ENCODE results near the gene PPM1M.
A peak's percentile ranks its signal among the peaks of the same experiment; 100 is the strongest.

Gene PPM1M

GRCh38 chr3:52231502-52232278, 13.9 kb upstream of the PPM1M start:
- DNase-seq = peak; percentile 76

GRCh38 chr3:52232279-52233107, 13.1 kb upstream of the PPM1M start:
- DNase-seq = no peak

- no peak for DNase-seq
These were observed 12.4 kb upstream of the PPM1M start for GRCh38 chr3:52233108-52233591.

- no peak for DNase-seq
These were observed 11.6 kb upstream of the PPM1M start for GRCh38 chr3:52233968-52234367.

DNA sequence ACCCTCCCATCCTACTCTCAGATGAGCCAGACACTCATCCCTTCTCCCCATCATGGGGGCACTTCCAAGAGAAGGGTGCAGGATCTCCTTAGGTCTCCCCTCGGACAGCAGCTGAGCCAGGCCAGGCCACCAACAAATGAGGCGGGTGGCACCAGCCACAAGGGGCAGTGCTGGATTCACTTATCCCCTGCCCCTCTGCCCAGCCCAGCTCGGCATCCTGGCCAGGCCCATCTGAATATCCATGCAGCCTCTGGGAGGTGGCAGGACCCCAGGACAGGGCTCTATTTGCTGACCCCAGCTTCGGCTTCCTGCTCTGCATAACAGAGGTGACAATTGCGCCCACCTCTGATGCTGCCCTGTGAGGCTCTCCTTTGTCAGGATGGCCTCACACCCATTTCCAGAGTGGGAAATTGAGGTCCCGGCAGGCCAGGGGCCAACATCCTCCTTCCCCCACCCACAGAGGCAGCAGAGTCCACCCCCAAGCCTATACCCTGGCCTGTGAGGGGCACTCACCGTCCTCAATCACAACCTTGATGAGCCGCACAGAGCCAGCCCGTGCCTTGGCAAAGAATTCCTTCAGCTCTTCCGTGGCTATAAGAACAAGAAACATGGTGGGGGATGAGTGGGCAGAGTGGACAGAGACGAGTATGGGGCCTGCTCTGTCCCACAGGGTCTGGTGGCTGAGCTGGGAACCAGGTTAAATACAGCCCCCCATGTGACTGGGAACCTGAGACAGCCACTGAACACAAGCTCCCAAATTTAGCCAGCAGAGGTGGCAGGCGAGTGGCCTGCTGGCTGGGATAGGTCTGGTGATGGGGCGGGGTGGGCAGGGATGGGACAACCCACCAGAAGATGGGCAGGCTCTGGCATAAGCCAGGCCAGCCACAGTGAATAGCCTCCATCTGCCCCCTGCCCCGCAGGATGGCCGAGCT, 10.8 kb upstream of the PPM1M start:
- DNase-seq = no peak

DNA sequence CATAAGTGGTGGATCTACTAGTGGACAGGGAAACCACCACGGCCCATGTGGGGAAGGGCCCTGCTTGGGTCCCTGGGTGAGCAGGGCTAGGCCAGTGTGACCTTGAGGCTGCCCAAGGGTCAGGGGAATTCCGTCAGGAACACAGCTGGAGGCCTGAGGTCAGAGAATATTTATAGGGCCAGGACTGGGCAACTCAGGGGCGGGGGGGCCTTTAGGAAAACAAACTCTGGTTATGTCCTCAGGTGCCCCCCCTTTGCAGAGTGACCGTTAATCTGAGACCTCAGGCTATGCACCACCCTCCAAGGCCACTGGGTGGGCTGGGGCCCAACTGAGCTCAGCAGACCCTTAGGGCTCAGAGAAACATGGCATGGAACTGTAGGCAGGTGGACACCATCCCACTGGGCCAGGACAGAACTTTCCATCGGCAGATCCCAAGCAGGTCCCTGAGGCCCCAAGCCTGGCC, 9.1 kb upstream of the PPM1M start:
- no peak for DNase-seq

GRCh38 chr3:52237006-52237656, 8.4 kb upstream of the PPM1M start:
- DNase-seq = no peak

- peak; percentile 99 for DNase-seq
These were observed 7.8 kb upstream of the PPM1M start for GRCh38 chr3:52237657-52238172.

- no peak for DNase-seq
These were observed 7.3 kb upstream of the PPM1M start for GRCh38 chr3:52238193-52238760.

DNA sequence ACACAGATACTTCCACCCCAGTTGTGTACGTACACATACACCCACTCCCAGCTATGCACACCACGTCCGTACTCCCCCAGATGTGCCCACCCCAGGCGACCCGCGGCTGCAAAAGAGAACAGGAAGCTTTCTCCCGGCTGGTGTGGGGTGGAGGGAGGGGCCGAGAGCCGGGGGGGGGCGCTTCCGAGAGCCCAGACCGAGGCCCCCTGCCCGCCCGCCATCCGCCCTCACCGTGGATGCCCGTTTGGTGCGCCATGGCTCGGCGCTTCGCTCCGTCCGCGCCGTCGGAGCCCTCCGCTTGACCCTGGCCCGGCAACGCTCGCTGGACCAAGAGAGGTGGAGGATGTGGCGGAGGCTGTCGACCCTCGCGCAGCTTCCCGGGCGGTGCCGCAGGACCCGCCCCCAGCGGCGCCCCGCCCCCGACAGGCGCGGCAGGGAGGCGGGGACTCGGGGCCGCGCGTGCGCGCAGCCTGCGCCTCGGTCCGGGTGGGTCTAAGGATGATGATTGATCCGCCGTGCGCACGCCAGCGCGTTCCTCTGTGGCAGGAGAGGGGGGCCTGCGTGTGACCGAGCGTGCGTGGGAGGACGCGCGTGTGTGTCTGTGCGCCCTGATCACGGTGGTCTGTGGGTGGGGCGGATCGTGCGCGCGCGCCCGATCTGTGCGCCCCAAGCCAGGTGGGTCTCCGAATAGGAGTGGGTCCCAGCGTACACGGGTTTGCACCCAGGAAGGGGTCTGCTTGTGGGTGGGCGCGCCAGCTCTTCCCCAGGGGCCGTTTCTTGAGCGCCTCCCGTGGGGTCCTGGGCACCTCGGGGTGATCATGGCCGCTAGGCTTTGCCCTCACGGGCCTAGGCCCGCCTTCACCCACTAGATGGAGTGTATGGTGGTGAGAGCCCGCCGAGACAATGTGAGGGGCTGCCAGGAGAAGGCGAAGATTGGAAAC, 6.5 kb upstream of the PPM1M start, which contains the start of gene TWF2:
Gene TWF2 (minus strand): TSS at position 398 of the 941 bp plus-strand sequence. CDS start 142 bp downstream, at position 256.
- peak; percentile 99 for DNase-seq

DNA sequence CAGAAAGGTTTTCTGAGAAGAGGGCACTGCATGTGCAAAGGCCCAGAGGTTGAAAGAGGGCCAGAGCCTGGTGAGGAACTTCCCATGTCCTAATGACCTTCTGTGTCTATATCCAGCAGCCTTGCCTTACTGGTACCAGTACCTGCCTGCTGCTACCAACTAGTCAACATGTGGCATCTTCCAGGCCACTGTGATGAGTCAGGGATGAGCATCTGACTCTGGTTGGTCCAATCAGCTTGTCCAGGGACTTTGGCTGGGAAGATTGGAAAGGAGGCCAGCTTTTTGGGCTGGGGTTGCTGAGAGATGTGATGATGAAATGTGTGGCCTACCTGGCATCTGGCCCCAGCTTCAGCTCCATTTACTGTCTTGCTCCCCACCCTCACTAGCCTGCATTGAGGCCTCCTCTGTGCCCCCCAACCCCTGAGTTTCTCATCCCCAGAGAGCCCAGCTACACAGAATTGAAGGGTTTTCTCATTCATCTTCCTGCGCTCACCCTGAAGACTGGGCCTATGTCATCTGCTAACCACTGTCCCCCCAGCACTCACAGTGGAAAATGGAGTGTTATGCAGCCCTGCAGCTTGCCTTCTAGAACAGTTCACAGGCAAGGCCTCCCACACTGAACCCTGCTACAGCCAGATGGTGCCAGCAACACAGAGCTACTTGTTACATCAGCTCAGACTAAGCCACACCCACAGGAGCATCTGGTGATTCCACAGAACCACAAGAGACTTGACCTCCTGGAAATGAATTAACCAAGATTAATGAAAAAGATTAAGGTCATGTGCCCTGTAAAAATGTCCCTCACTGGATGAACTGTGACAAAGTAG, 5.3 kb upstream of the PPM1M start:
- DNase-seq = peak; percentile 43

- DNase-seq = no peak
These were observed 4.6 kb upstream of the PPM1M start for GRCh38 chr3:52240886-52241370.

DNA sequence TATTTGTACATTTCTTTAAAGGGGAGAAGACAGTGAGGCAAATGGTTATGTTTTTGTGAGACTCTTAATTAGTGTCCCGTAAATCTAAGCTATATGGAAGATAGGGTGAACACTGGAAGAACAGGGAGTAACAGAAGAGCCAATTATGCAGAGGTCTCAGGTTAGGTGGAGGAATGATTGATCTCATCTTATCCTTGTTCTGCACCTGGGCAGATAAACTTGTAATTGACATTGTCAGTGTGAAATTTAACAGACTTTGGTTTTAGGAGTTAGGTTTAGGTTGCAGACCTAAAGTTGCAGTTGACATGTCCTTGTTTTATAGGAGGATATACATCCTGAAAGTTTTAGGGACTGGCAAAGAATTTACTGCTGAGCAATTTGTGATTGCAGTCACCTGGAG, 3.5 kb upstream of the PPM1M start:
- peak; percentile 10 for DNase-seq

DNA sequence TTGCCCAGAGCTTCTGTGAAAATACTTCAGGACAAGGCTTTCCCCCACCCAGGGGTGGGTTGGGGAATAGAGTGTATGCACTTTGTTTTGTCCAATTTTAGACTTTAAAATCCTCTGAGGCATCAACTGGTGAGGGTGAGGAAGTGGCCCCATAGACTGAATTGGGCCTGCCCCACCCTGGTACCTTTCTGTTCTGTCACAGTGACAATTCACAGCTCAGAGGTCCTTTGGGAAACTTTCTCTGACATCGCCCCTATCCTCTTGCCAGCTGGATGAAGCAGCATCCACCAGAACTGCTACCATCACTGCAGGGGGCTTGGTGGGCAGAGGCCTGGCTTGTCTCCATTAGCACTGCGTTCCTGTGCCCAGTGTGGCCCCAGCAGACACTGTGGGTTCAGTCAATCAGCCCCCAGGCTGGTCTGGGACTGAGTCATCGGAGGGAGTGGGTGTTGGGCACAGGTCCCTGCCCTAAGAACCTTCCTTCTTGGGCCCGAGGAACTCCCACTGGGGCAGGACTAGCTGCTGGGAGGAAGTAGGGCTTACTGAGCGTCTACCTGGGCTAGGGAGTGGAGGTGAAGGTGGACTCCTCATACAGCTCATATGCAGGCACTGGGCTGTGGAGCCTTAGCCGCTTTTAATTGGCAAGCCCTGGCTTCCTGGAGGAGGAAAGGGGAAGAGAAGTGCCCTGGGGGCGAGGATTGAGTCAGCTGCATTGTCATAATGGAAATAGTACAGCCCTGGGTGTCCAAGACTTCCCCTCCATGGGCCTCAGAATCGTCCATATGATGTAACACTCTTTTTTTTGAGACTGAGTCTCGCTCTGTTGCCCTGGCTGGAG, 1.5 kb upstream of the PPM1M start:
- peak; percentile 63 for DNase-seq

- no peak for DNase-seq
These were observed 683 bp downstream of the PPM1M start for GRCh38 chr3:52246264-52246620.

DNA sequence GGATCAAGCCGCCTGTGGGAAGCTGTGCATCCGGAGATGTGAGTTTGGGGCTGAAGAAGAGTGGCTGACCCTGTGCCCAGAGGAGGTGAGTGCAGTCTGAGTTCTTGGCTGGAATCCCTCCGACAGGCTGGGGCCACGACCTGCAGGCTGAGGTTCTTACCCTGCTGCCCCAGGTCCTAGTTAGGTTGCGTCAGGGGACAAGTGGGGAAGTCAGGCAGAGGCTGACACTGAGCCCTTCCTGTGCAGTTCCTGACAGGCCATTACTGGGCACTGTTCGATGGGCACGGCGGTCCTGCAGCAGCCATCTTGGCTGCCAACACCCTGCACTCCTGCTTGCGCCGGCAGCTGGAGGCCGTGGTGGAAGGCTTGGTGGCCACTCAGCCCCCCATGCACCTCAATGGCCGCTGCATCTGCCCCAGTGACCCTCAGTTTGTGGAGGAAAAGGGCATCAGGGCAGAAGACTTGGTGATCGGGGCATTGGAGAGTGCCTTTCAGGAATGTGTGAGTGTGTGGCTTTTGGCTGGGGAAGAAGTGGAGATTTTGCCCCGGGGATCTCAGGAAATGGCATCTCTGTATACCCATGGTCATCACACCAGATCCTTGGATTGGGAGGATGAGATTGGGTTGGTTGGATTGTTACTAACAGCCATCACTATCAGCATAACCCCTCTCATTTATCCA, 1.3 kb downstream of the PPM1M start:
- DNase-seq = no peak

- DNase-seq = no peak
These were observed 2.0 kb downstream of the PPM1M start for GRCh38 chr3:52247409-52248164.

Measured in 8988T (cell line).